Measurements from ENCODE around the gene TMEM128. TPM values are rescaled to one million over a fixed set of nuclear protein-coding genes. Genes with fewer than 3 reads are reported as not detected.

TMEM128 gene
- total RNA-seq, 4 donors from 2014 or later, result 12.5 to 20.4 (median 17.8) TPM

- Histone ChIP-seq H3K27me3 (peaks cover 4% of the 10 kb centered on the region), H3K27ac (no peak overlapping the region), H3K4me1 (no peaks in the 10 kb centered on the region), H3K9me3 (peaks cover 0 to 9% (median 0%) of the 10 kb centered on the region in 3 donors), H3K4me3 (no peak overlapping the region), H3K36me3 (peaks cover 0 to 42% of the 10 kb centered on the region in 2 donors)
- TF ChIP-seq, protein P1, sequence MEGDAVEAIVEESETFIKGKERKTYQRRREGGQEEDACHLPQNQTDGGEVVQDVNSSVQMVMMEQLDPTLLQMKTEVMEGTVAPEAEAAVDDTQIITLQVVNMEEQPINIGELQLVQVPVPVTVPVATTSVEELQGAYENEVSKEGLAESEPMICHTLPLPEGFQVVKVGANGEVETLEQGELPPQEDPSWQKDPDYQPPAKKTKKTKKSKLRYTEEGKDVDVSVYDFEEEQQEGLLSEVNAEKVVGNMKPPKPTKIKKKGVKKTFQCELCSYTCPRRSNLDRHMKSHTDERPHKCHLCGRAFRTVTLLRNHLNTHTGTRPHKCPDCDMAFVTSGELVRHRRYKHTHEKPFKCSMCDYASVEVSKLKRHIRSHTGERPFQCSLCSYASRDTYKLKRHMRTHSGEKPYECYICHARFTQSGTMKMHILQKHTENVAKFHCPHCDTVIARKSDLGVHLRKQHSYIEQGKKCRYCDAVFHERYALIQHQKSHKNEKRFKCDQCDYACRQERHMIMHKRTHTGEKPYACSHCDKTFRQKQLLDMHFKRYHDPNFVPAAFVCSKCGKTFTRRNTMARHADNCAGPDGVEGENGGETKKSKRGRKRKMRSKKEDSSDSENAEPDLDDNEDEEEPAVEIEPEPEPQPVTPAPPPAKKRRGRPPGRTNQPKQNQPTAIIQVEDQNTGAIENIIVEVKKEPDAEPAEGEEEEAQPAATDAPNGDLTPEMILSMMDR (IDR thresholded peaks at IDR 0.05), result no peak
- TF ChIP-seq EP300 (IDR thresholded peaks at IDR 0.05), result no peak
- no peak for TF ChIP-seq POLR2A (IDR thresholded peaks at IDR 0.05)
- no peak for TF ChIP-seq POLR2AphosphoS5 (IDR thresholded peaks at IDR 0.05)
- no peak for ATAC-seq
- WGBS, 2 donors (ENCODE audit: low coverage in 1 of 2), result 100% methylated on average over 2 of the region's 2 CpGs
Observed at GRCh38 chr4:4233610-4234009, 14.4 kb downstream of the TMEM128 start.

DNA sequence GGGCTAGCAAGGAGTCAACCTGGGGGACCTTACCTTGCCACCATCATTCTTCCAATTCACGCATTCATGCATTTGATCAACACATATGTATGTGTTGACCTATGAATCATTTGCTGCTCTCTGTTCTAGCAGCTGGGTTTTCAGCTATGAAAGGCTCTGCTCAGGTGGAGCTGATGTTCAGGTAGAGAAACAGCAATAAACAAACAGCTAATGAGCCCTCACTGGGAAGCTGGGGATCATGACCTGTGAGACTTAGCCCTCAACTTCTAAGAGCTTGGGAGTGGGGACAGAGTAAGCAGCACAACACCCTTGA is 19.7 kb downstream of the TMEM128 start:
- WGBS, 2 donors (ENCODE audit: low coverage in 1 of 2), result 67% methylated on average over 1 of the region's 1 CpG; no CpG with 5 or more reads in 1 of the 2 donors
- H3K27me3 ChIP-seq, result peaks cover 57% of the 10 kb centered on the region
- H3K27ac ChIP-seq, result no peak overlapping the region
- no peak for ATAC-seq
- H3K4me3 ChIP-seq, result no peak overlapping the region
- no peaks in the 10 kb centered on the region for H3K36me3 ChIP-seq
- peaks cover 0 to 11% (median 0%) of the 10 kb centered on the region in 3 donors for H3K9me3 ChIP-seq
- no peak for TF ChIP-seq POLR2A (IDR thresholded peaks at IDR 0.05)
- TF ChIP-seq, protein P1 (IDR thresholded peaks at IDR 0.05), result no peak
- TF ChIP-seq EP300 (IDR thresholded peaks at IDR 0.05), result no peak
- no peak for TF ChIP-seq POLR2AphosphoS5 (IDR thresholded peaks at IDR 0.05)
- H3K4me1 ChIP-seq, result peaks cover 0 to 3% (median 0%) of the 10 kb centered on the region in 3 donors

DNA sequence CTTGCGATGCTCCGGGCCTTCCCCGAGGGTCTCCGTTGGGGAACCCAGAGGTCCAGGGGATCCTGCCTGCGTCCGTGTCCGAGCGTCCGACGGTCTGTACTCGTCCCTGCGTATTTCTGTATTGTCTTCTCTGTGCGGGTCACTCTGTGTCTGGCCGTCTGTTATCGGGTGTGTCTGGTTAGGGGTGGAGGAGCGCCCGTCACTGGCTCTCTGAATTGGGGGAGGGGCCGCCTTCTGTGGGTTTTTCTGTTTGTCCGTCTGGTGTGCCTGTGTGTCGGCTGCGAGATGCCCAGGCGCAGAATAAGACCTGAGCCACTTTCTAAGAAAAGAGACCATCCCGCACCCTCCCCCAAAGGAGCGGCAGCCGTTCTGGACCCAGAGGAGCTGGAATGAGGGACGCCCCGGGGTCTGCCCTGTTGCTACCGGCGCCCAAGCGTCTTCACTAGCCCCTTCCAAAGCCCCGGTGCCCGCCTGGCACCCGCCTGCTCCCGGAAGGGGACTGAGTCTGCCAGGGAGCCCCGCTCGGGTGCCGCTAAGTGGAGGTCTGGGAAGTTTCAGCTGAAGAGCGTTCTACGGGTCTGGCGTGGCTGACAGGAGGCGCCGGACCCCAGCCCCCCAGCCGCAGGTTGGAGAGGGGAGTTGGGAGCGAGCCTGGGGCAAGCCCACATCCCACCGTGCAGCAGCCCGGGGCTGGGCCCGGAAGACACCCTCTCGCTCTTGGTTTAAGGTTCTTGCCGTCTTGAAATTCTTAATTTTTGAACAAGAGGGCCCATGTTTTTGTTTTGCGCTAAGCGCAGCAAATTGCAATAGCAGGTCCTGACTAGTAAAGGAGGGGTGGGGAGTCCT is 20.3 kb downstream of the TMEM128 start:
- TF ChIP-seq EP300 (IDR thresholded peaks at IDR 0.05), result no peak
- TF ChIP-seq POLR2A (IDR thresholded peaks at IDR 0.05), result no peak
- TF ChIP-seq, protein P1 (IDR thresholded peaks at IDR 0.05), result no peak
- no peak overlapping the region for H3K4me3 ChIP-seq
- H3K36me3 ChIP-seq, result no peaks in the 10 kb centered on the region
- 42% methylated on average over 2 of the region's 51 CpGs; no CpG with 5 or more reads in 1 of the 2 donors for WGBS, 2 donors (ENCODE audit: low coverage in 1 of 2)
- ATAC-seq, result no peak
- peaks cover 0 to 3% (median 0%) of the 10 kb centered on the region in 3 donors for H3K4me1 ChIP-seq
- H3K9me3 ChIP-seq, result peaks cover 0 to 9% (median 0%) of the 10 kb centered on the region in 3 donors
- no peak overlapping the region for H3K27ac ChIP-seq
- peaks cover 63% of the 10 kb centered on the region for H3K27me3 ChIP-seq

DNA sequence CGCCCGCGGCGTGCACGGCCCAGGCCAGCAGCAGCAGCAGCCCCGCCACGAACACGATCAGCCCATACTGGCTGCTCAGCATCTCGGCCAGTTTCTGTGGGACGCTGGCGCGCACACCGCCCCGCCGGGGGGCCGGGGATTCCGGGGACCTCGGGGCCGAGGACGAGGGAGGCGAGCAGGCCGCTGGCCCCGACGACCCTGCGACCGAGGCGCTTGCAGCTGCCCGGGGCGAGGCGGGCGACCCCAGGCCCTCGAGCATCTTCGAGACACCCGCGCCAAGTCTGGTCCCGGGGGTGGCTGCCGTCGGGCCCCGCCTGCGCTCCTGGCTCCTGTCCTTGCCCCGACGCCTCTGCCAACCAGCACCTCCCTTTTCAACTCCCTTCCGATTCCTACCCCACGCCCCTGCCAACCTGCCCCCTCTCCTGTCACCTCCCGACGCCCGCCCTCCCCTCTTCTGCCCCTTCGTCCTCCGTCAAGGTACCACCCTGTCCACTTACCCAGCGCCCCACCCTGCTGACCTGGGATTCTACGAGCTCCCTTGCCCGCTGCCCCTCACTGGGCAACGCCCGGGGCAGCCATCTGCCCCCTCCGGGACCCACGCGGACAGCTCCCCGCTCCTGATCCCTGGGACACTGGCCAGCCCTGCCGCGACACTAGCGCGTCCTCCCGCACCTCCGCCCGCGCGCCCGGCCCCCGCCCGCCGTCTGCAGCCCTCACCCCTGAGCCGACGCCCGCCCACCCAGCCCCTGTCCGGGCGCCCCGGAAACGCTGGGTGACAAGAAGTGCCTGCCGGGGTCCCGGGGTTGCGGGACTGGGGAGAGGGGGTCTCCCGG is 21.2 kb downstream of the TMEM128 start, which contains the start of gene OTOP1:
Gene OTOP1, minus strand, starts transcription at position 324 of the 833 bp plus-strand sequence. Its CDS starts 65 bp downstream, at position 259.
- TF ChIP-seq POLR2AphosphoS5 (IDR thresholded peaks at IDR 0.05) (no peak), EP300 (IDR thresholded peaks at IDR 0.05) (no peak), POLR2A (IDR thresholded peaks at IDR 0.05) (no peak)
- TF ChIP-seq, protein P1 (IDR thresholded peaks at IDR 0.05), result no peak
- Histone ChIP-seq H3K4me1 (peaks cover 0 to 3% (median 0%) of the 10 kb centered on the region in 3 donors), H3K27ac (no peak within 1 kb of the TSS), H3K27me3 (peaks cover 72% of the 10 kb centered on the region), H3K36me3 (no peaks in the 10 kb centered on the region), H3K9me3 (peaks cover 0 to 9% (median 0%) of the 10 kb centered on the region in 3 donors), H3K4me3 (no peak within 1 kb of the TSS)
- no peak for ATAC-seq
- 10% methylated on average over 6 of the region's 82 CpGs; no CpG with 5 or more reads in 1 of the 2 donors for WGBS, 2 donors (ENCODE audit: low coverage in 1 of 2)

Data from gastroesophageal sphincter (tissue), 4 donors.